Femur (tissue), 1 donor: ENCODE measurements around the gene BMAL2.

Source experiments
- DNase-seq: peaks from one replicate; pipeline ENCODE4 v3.0.0-alpha.2; 2017

The BMAL2 gene

DNA sequence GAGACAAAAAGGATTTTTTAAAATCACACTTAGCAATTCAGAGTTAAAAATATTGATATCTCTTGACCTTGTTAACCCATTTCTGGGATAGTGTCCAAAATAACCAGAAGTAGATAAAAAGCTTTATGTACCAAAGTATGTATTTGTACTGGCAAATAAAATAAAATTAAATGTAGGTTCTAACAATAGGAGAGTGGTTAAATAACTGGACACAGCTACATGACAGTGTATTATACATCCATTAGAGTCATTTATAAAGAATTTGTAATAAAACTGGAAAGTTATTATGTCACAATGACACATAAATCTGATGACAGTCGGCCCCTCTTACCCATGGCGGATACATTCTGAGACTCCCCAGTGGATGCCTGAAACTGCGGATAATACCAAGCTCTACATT, 34.0 kb downstream of the BMAL2 start:
- no peak for DNase-seq

DNA sequence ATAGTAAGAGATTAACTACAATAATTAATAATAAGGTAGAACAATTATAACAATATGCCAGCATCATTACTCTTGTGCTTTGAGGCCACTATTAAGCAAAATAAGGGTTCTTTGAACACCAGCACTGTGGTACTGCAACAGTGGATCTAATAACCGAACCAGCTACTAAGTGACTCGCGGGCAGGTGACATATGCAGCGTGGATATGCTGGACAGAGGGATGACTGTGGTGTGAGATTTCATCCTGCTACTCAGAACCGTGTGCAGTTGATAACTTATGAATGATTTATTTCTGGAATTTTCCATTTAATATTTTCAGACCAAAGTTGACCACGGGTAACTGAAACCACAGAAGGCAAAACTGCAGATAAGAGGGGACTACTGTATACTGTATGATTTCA, 34.4 kb downstream of the BMAL2 start:
- DNase-seq: no peak

DNA sequence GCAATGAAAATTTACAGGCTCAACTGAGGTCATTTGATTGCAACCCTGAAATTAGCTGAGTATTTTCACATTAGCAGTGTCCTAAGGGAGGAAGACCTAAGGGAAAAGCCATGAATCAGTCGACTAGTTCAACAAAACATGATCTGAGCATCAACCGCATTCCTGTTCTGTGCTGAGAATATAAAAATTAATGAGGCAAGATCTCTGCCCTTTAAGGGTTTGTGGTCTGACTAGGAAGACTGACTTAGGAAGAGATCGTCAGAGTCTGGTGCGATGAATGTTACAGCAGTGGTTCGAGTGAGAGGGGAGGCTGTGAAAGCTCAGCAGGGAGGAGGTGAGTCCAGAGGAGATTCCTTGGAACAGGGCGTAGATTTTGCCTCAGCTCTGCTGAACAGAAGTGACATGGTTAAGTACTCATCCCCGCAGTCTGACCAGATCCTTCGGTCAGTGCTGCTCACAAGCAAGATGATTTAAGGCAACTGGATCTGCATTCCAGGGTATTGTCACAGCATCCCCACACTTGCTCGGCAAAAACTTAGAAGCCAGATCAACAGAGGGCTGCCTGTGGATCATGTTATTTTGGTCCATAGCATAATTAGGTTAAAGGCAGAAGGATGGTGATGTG, 49.6 kb downstream of the BMAL2 start:
- DNase-seq: no peak
